Activated CD4-positive, CD25-positive, alpha-beta regulatory T cell treated with anti-CD3 and anti-CD28 coated beads, Interleukin-2, amount 50 U/mL, for 24 hours (primary cell): ENCODE measurements around the gene GCHFR.
A peak's percentile ranks its signal among the peaks of the same experiment; 100 is the strongest.

Source experiments
- ATAC-seq, 2 donors: fragments of 150-1000 bp; cut with Tn5 transposase; one replicate each; pipeline ENCODE4 v1.10.0; 2021; ENCODE audit warnings: mild to moderate bottlenecking in 1 of 2, moderate library complexity in 1 of 2

GCHFR gene

GRCh38 chr15:40754883-40755811 is 8.7 kb upstream of the GCHFR start, which contains the start of gene RMDN3:
TSS of gene RMDN3 (minus strand) at chr15:40755254. CDS start at chr15:40754783, 471 bp downstream.
- peak; percentile 89 to 90 for ATAC-seq

GRCh38 chr15:40755812-40756208 is 8.1 kb upstream of the GCHFR start:
- no peak for ATAC-seq

GRCh38 chr15:40756938-40757337 is 6.9 kb upstream of the GCHFR start:
- no peak for ATAC-seq

GRCh38 chr15:40759961-40760360 is 3.9 kb upstream of the GCHFR start:
- ATAC-seq: no peak

GRCh38 chr15:40762919-40763800 is 708 bp upstream of the GCHFR start:
- no peak for ATAC-seq

GRCh38 chr15:40764629-40765103 is 798 bp downstream of the GCHFR start:
- no peak for ATAC-seq

GRCh38 chr15:40766194-40766815 is 2.4 kb downstream of the GCHFR start:
- no peak for ATAC-seq

- ATAC-seq: no peak
Measured at GRCh38 chr15:40766906-40767837, 3.3 kb downstream of the GCHFR start.

- no peak for ATAC-seq
Measured at GRCh38 chr15:40767838-40768500, 4.1 kb downstream of the GCHFR start.

- ATAC-seq: no peak
Measured at GRCh38 chr15:40768521-40769273, 4.8 kb downstream of the GCHFR start.

GRCh38 chr15:40769274-40770146 is 5.6 kb downstream of the GCHFR start, which contains the start of gene C15orf62:
TSS of gene C15orf62 (plus strand) at chr15:40769980. CDS start at chr15:40770496, 516 bp downstream.
- ATAC-seq: peak; percentile 57 to 62

- no peak for ATAC-seq
Measured at GRCh38 chr15:40770147-40770721, 6.4 kb downstream of the GCHFR start.

- no peak for ATAC-seq
Measured at GRCh38 chr15:40771242-40771641, 7.4 kb downstream of the GCHFR start.

- ATAC-seq: no peak
Measured at GRCh38 chr15:40772014-40772413, 8.1 kb downstream of the GCHFR start.

- ATAC-seq: no peak
Measured at GRCh38 chr15:40773496-40773895, 9.6 kb downstream of the GCHFR start.

- ATAC-seq: no peak
Measured at GRCh38 chr15:40773902-40774301, 10.0 kb downstream of the GCHFR start.

GRCh38 chr15:40775007-40775406 is 11.1 kb downstream of the GCHFR start:
- no peak for ATAC-seq

GRCh38 chr15:40775740-40776536 is 12.1 kb downstream of the GCHFR start:
- no peak for ATAC-seq
